K562 (cell line): ENCODE data around the gene FMN1. TPM values are rescaled to one million over a fixed set of nuclear protein-coding genes. Genes with fewer than 3 reads are reported as not detected.

Source experiments
- ATAC-seq: fragments of 200-7000 bp; cut with Tn5 transposase; 3 replicates; pipeline ENCODE4 v1.9.1; 2020; ENCODE audit warnings: moderate library complexity
- BruUV-seq: library from RNA; stranded (reverse); fragments of 400-500 nt; replicated peaks from 2 replicates; lab custom pipeline; 2021; lab: Mats Ljungman, UMichigan
- CTCF ChIA-PET: fragments of 300-600 bp; formaldehyde crosslinking; extraction: SDS; loops from one replicate; lab custom pipeline; 2021; ENCODE audit warnings: low intra/inter-chr PET ratio; lab: Yijun Ruan, JAX
- POLR2A ChIA-PET: fragments of 300-600, 350-650 bp; sonication (Branson Sonifier 250); formaldehyde crosslinking; extraction: SDS; loops from one replicate; lab custom pipeline; 2021; ENCODE audit warnings: antibody characterized with exemption, inconsistent platforms; lab: Yijun Ruan, JAX
- DNase-seq, 4 experiments: peaks; one replicate each; pipeline versions ENCODE4 v3.0.0 to v3.0.0-alpha.2; 2011 to 2018; ENCODE audit warnings: low spot score in 3 of 4, mixed read lengths in 3 of 4; ENCODE audit errors: extremely low read depth in 1 of 4
- FAIRE-seq: peaks from 2 replicates; lab custom pipeline; 2011; peaks lifted over from hg19 to GRCh38; lab: Jason Lieb, UNC
- H2AFZ ChIP-seq: 2 replicates; pipeline ENCODE4 v1.6.0; 2011; ENCODE audit warnings: low read depth, low read length, control low read depth, inconsistent platforms
- H3K27ac ChIP-seq: fragments of 200-600 bp; 3 replicates; pipeline ENCODE4 v1.8.0; 2011; ENCODE audit warnings: low read depth, mild to moderate bottlenecking, control low read depth, inconsistent platforms, low read length, moderate library complexity, mixed read lengths; ENCODE audit errors: extremely low read depth
- H3K27me3 ChIP-seq, 2 experiments: fragments of 300-600 bp in 1 of 2; 2 replicates in 1 of 2; 3 replicates in 1 of 2; pipeline versions ENCODE4 v1.6.0 to v1.8.0; 2011; ENCODE audit warnings: inconsistent platforms in 2 of 2, low read length in 2 of 2, mild to moderate bottlenecking in 1 of 2, mixed read lengths in 1 of 2, moderate library complexity in 1 of 2; ENCODE audit not compliant: control insufficient read depth in 2 of 2, insufficient read depth in 2 of 2
- H3K36me3 ChIP-seq: fragments of 300-600 bp; 3 replicates; pipeline ENCODE4 v1.8.0; 2011; ENCODE audit warnings: mild to moderate bottlenecking, low read length, inconsistent platforms; ENCODE audit not compliant: control insufficient read depth, insufficient read depth
- H3K4me1 ChIP-seq, 2 experiments: fragments of 200-600 bp in 1 of 2; replicated peaks in 1 of 2; 2 replicates in 1 of 2; 3 replicates in 1 of 2; pipeline versions ENCODE4 v1.5.1 to v1.8.0; 2011; ENCODE audit warnings: inconsistent platforms in 2 of 2, low read length in 2 of 2, mild to moderate bottlenecking in 1 of 2, mixed read lengths in 1 of 2, moderate library complexity in 1 of 2; ENCODE audit not compliant: control insufficient read depth in 2 of 2, insufficient read depth in 2 of 2
- H3K4me2 ChIP-seq: 2 replicates; pipeline ENCODE4 v1.6.1; 2011; ENCODE audit warnings: low read length, control low read depth, inconsistent platforms, mixed read lengths; ENCODE audit not compliant: insufficient read depth
- H3K4me3 ChIP-seq: fragments of 200-600 bp; sonication (generic), shearing (Covaris generic); 2 replicates; pipeline ENCODE4 v1.5.1; 2016; ENCODE audit warnings: control low read depth, inconsistent platforms
- H3K79me2 ChIP-seq: fragments of 200-600 bp; 3 replicates; pipeline ENCODE4 v1.8.0; 2011; ENCODE audit warnings: low read length, inconsistent platforms; ENCODE audit not compliant: control insufficient read depth, insufficient read depth
- H3K9ac ChIP-seq, 2 experiments: 2 replicates each; pipeline versions ENCODE4 v1.6.0 to v1.6.1; 2011; ENCODE audit warnings: low read depth in 2 of 2, low read length in 2 of 2, control low read depth in 1 of 2, inconsistent platforms in 1 of 2, mild to moderate bottlenecking in 1 of 2, mixed read lengths in 1 of 2; ENCODE audit not compliant: insufficient read depth in 1 of 2
- H3K9me1 ChIP-seq: one replicate; pipeline ENCODE4 v1.6.0; 2011; ENCODE audit warnings: inconsistent platforms, mild to moderate bottlenecking, low read length, moderate library complexity; ENCODE audit not compliant: control insufficient read depth, insufficient read depth
- H3K9me3 ChIP-seq: replicated peaks from 2 replicates; pipeline ENCODE4 v1.5.1; 2011; ENCODE audit warnings: low read depth, low read length, inconsistent platforms; ENCODE audit not compliant: control insufficient read depth, insufficient read depth
- H4K20me1 ChIP-seq: replicated peaks from 2 replicates; pipeline ENCODE4 v1.6.1; 2011; ENCODE audit warnings: low read length, inconsistent platforms, mixed read lengths; ENCODE audit not compliant: control insufficient read depth, insufficient read depth
- ARID4B ChIP-seq: sonication (generic); formaldehyde crosslinking; IDR thresholded peaks from 2 replicates; pipeline ENCODE4 v1.8.0; 2022; ENCODE audit warnings: mild to moderate bottlenecking, missing genetic modification reagents
- CBFA2T3 ChIP-seq: fragments of 450-650 bp; IDR thresholded peaks from 2 replicates; pipeline ENCODE4 v1.6.1; 2017
- FOXA1 ChIP-seq: fragments of 450-650 bp; IDR thresholded peaks from 2 replicates; pipeline ENCODE4 v1.6.1; 2016; ENCODE audit warnings: mild to moderate bottlenecking, borderline replicate concordance
- MEIS2 ChIP-seq: fragments of 450-650 bp; IDR thresholded peaks from 2 replicates; pipeline ENCODE4 v1.6.1; 2014; ENCODE audit warnings: mild to moderate bottlenecking; ENCODE audit not compliant: partially characterized antibody
- MITF ChIP-seq: IDR thresholded peaks from 2 replicates; pipeline ENCODE4 v1.6.1; 2014; ENCODE audit warnings: antibody characterized with exemption
- ZNF217 ChIP-seq: sonication (generic); formaldehyde crosslinking; IDR thresholded peaks from 2 replicates; pipeline ENCODE4 v1.8.0; 2022; ENCODE audit warnings: mild to moderate bottlenecking, missing genetic modification reagents
- ZNF431 ChIP-seq: sonication (generic); formaldehyde crosslinking; IDR thresholded peaks from 2 replicates; pipeline ENCODE4 v1.8.0; 2022; ENCODE audit warnings: mild to moderate bottlenecking, missing genetic modification reagents
- WGBS: fragments of 100-300 bp; shearing (Covaris generic); methylation state at CpG from one replicate; pipeline ENCODE4 v1.1.6; 2016; ENCODE audit warnings: low coverage, mixed read lengths; ENCODE audit not compliant: insufficient coverage; ENCODE audit errors: missing lambda C conversion rate; 5-methylcytosine and 5-hydroxymethylcytosine counted together
- in situ Hi-C: fragments of 300-500 bp; cut with MboI; formaldehyde crosslinking; loops from 4 replicates; pipeline ENCODE4 v1.15.0; 2018; ENCODE audit warnings: inconsistent platforms, mixed read lengths
- intact Hi-C: fragments of 100-400 bp; cut with micrococcal nuclease; formaldehyde crosslinking; loops from 2 replicates; pipeline ENCODE4 v1.14.2; 2022
- polyA plus RNA-seq, 8 experiments: library from polyadenylated mRNA; depleted of rRNA in 4 of 8; stranded (reverse) in 5 of 8; unstranded in 3 of 8; fragments of >200 nt; fragmentation: Nextera tagmentation in 2 of 8; fragmentation: Illumina TruSeq in 1 of 8; extraction: Ambion mirVana in 2 of 8; extraction: Trizol in 1 of 8; gene quantifications; 2 replicates each; pipeline versions ENCODE4 v1.2.1 to v1.2.3, GENCODE V29; 2011 to 2014; ENCODE audit warnings: inconsistent platforms in 1 of 8, missing spikeins in 1 of 8
- total RNA-seq, 7 experiments: library from RNA; depleted of rRNA in 6 of 7; stranded (reverse); fragments of >200 nt in 6 of 7; fragmentation: Illumina TruSeq in 2 of 7; extraction: Trizol in 2 of 7; gene quantifications; 2 replicates each; pipeline versions ENCODE4 v1.2.1 to v1.2.3, GENCODE V29; 2011 to 2021; ENCODE audit warnings: low replicate concordance in 1 of 7
- TF ChIP-seq, protein P1 (sequence below): fragments of 250-450 bp; sonication (Bioruptor Pico); IDR thresholded peaks from 2 replicates; pipeline ENCODE4 v1.5.0; 2020; ENCODE audit warnings: mild to moderate bottlenecking
- TF ChIP-seq, protein P2 (sequence below): fragments of 450-650 bp; formaldehyde crosslinking; IDR thresholded peaks from 2 replicates; pipeline ENCODE4 v1.4.0; 2020; ENCODE audit warnings: mild to moderate bottlenecking, moderate library complexity

The FMN1 gene
- total and polyA plus RNA-seq, 9 of the 15 experiments (the other 6 are each of a cell fraction or from before 2014, with no cell fraction given): 0.03 to 0.07 (median 0.04) TPM; not detected in 6

DNA sequence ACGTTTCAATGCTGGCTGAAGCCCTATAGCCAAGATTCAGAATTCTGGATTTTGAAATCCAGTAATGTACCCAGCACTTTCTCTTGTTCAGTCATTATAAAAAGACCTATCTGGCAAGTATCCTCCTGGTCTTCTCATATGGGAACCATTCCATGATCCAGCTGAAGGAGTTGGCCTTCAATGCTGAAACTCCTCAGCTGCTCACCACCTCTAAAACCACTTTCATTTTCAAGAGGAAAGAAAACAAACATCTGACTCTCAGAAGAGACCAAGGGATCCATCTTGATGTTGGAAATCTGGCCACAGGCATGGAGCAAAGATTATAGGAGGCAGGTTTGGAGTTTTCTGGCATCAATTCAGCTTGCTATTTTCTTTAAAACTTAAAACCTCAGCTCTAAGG is 235.4 kb downstream of the FMN1 start (continued):
- TF ChIP-seq MEIS2 (no peak), ZNF217 (no peak), ARID4B (no peak), CBFA2T3 (no peak), ZNF431 (CRISPR knock-in tag) (no peak)
- TF ChIP-seq, protein P1, sequence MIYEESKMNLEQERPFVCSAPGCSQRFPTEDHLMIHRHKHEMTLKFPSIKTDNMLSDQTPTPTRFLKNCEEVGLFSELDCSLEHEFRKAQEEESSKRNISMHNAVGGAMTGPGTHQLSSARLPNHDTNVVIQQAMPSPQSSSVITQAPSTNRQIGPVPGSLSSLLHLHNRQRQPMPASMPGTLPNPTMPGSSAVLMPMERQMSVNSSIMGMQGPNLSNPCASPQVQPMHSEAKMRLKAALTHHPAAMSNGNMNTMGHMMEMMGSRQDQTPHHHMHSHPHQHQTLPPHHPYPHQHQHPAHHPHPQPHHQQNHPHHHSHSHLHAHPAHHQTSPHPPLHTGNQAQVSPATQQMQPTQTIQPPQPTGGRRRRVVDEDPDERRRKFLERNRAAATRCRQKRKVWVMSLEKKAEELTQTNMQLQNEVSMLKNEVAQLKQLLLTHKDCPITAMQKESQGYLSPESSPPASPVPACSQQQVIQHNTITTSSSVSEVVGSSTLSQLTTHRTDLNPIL (CRISPR knock-in tag): no peak

- 0% methylated on average over 4 of the region's 4 CpGs for WGBS
- intact Hi-C loops (no loop called here), in situ Hi-C loops (no loop called here)
- Histone ChIP-seq H2AFZ (no peak overlapping the region), H3K4me1 (no peaks in the 10 kb centered on the region), H4K20me1 (no peaks in the 10 kb centered on the region), H3K9me1 (no peaks in the 10 kb centered on the region), H3K79me2 (no peaks in the 10 kb centered on the region), H3K4me3 (no peak overlapping the region), H3K9ac (no peak overlapping the region), H3K27me3 (no peaks in the 10 kb centered on the region), H3K36me3 (no peaks in the 10 kb centered on the region), H3K9me3 (no peaks in the 10 kb centered on the region), H3K27ac (no peak overlapping the region), H3K4me2 (no peak overlapping the region)
- FAIRE-seq (no peak), ATAC-seq (no peak), DNase-seq (no peak)
- no TSS peak for BruUV-seq
- POLR2A ChIA-PET: no interaction called here
- CTCF ChIA-PET: no interaction called here
- TF ChIP-seq, protein P2, sequence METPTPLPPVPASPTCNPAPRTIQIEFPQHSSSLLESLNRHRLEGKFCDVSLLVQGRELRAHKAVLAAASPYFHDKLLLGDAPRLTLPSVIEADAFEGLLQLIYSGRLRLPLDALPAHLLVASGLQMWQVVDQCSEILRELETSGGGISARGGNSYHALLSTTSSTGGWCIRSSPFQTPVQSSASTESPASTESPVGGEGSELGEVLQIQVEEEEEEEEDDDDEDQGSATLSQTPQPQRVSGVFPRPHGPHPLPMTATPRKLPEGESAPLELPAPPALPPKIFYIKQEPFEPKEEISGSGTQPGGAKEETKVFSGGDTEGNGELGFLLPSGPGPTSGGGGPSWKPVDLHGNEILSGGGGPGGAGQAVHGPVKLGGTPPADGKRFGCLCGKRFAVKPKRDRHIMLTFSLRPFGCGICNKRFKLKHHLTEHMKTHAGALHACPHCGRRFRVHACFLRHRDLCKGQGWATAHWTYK (CRISPR knock-in tag): no peak
- TF ChIP-seq MITF: no peak
- no peak for TF ChIP-seq FOXA1
Measured at GRCh38 chr15:32957219-32957618, 237.3 kb downstream of the FMN1 start.
